Gastrocnemius medialis (tissue), 4 donors: ENCODE measurements around the gene ESRRB.

Experiments used
- POLR2A ChIP-seq, 2 donors: fragments of 450-650 bp; IDR thresholded peaks; one replicate each; pipeline ENCODE4 v1.6.1; 2017; ENCODE audit warnings: antibody characterized with exemption in 2 of 2, mild to moderate bottlenecking in 2 of 2, moderate library complexity in 2 of 2
- TF ChIP-seq, protein P1 (sequence below), 5 experiments: fragments of 450-650 bp in 3 of 5; fragments of 200-600 bp in 2 of 5; sonication (generic) in 2 of 5; IDR thresholded peaks in 4 of 5; conservative IDR thresholded peaks in 1 of 5; 1 replicate in 4 of 5; 2 replicates in 1 of 5; pipeline ENCODE4 v1.5.1; 2016 to 2019; ENCODE audit warnings: antibody characterized with exemption in 5 of 5, mild to moderate bottlenecking in 3 of 5, moderate library complexity in 3 of 5

DNA sequence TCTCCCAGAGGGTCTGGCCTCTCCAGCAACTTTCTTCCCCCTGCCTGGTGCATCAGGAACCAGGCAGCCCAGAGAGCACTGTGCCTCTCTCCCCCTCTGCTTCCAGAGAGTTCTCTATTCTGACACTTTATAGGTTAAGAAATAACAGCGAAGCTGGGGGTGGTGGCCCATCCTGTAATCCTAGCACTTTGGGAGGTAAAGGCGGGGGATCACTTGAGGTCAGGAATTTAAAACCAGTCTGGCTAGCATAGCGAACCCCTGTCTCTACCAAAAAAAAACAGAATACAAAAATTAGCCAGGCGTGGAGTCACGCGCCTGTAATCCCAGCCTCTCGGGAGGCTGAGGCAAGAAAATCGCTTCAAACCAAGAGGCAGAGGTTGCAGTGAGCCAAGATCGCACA, 58.3 kb downstream of the ESRRB start:
- TF ChIP-seq, protein P1, sequence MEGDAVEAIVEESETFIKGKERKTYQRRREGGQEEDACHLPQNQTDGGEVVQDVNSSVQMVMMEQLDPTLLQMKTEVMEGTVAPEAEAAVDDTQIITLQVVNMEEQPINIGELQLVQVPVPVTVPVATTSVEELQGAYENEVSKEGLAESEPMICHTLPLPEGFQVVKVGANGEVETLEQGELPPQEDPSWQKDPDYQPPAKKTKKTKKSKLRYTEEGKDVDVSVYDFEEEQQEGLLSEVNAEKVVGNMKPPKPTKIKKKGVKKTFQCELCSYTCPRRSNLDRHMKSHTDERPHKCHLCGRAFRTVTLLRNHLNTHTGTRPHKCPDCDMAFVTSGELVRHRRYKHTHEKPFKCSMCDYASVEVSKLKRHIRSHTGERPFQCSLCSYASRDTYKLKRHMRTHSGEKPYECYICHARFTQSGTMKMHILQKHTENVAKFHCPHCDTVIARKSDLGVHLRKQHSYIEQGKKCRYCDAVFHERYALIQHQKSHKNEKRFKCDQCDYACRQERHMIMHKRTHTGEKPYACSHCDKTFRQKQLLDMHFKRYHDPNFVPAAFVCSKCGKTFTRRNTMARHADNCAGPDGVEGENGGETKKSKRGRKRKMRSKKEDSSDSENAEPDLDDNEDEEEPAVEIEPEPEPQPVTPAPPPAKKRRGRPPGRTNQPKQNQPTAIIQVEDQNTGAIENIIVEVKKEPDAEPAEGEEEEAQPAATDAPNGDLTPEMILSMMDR (IDR thresholded peaks at IDR 0.05 in 4 of 5, conservative IDR thresholded peaks at IDR 0.05 in 1 of 5) = no peak
- no peak for TF ChIP-seq POLR2A (IDR thresholded peaks at IDR 0.05)
